DOHH2 (cell line): ENCODE data around the gene PISD.

Experiments
- EZH2phosphoT487 ChIP-seq: fragments of 200-600 bp; sonication (generic); IDR thresholded peaks from 2 replicates; pipeline ENCODE4 v1.6.1; 2017; ENCODE audit warnings: borderline replicate concordance, mild to moderate bottlenecking, antibody characterized with exemption, low read length, moderate library complexity, mixed read lengths
- TF ChIP-seq, protein P1 (sequence below): fragments of 200-600 bp; sonication (generic); IDR thresholded peaks from one replicate; pipeline ENCODE4 v1.5.1; 2014; ENCODE audit warnings: antibody characterized with exemption, mild to moderate bottlenecking, low read depth, low read length; ENCODE audit not compliant: poor library complexity, severe bottlenecking

DNA sequence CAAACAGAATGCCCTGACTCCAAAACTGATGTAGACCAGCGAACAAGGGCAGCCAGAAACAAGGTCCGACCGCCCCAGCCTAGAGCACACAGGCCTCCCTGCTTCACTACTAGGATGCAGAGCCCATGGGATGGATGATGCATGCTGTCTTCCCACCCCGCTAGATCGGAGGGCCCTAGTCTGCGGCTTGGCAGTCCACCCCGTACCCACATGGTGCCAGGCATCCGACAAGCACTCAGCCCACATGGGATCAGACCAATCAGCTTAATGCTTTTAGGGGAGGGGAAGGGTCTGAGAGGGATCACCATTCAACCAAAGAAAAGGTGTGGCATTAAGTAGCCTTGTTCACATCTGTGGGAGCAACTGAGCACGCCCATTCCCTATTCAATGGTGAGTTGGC lies 30.6 kb downstream of the PISD start:
- TF ChIP-seq, protein P1, sequence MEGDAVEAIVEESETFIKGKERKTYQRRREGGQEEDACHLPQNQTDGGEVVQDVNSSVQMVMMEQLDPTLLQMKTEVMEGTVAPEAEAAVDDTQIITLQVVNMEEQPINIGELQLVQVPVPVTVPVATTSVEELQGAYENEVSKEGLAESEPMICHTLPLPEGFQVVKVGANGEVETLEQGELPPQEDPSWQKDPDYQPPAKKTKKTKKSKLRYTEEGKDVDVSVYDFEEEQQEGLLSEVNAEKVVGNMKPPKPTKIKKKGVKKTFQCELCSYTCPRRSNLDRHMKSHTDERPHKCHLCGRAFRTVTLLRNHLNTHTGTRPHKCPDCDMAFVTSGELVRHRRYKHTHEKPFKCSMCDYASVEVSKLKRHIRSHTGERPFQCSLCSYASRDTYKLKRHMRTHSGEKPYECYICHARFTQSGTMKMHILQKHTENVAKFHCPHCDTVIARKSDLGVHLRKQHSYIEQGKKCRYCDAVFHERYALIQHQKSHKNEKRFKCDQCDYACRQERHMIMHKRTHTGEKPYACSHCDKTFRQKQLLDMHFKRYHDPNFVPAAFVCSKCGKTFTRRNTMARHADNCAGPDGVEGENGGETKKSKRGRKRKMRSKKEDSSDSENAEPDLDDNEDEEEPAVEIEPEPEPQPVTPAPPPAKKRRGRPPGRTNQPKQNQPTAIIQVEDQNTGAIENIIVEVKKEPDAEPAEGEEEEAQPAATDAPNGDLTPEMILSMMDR: no peak
- no peak for TF ChIP-seq EZH2phosphoT487
